Peyer's patch (tissue), 4 donors: ENCODE measurements around the gene FAM32A.

Experiments used
- CTCF ChIP-seq, 6 experiments: fragments of 450-650 bp in 4 of 6; fragments of 200-600 bp in 2 of 6; sonication (generic) in 1 of 6; IDR thresholded peaks; one replicate each; pipeline ENCODE4 v1.5.1; 2017 to 2019; ENCODE audit warnings: antibody characterized with exemption in 6 of 6, mild to moderate bottlenecking in 3 of 6, moderate library complexity in 1 of 6
- POLR2A ChIP-seq, 2 donors: fragments of 450-650 bp; IDR thresholded peaks; one replicate each; pipeline ENCODE4 v1.5.1; 2017; ENCODE audit warnings: antibody characterized with exemption in 2 of 2, mild to moderate bottlenecking in 2 of 2, moderate library complexity in 2 of 2

GRCh38 chr19:16233836-16234551 is 48.8 kb downstream of the FAM32A start:
- TF ChIP-seq POLR2A (IDR thresholded peaks at IDR 0.05) = no peak
- TF ChIP-seq CTCF (IDR thresholded peaks at IDR 0.05) = no peak
